ENCODE results near the gene GALNT17. TPM values are rescaled to one million over a fixed set of nuclear protein-coding genes. Genes with fewer than 3 reads are reported as not detected.

Gene GALNT17
- total and polyA plus RNA-seq, 2 experiments from 2014 or later, result 2.3 to 4.6 TPM

- TF ChIP-seq CTCF (IDR thresholded peaks at IDR 0.05; ENCODE audit: low read depth, low read length), result no peak
- no peak overlapping the region for H3K27ac ChIP-seq
- H3K36me3 ChIP-seq, result no peaks in the 10 kb centered on the region
- H3K9me3 ChIP-seq (ENCODE audit: low read depth), result no peaks in the 10 kb centered on the region
- no peak overlapping the region for H3K4me3 ChIP-seq
- H3K4me1 ChIP-seq (ENCODE audit: low read depth), result no peaks in the 10 kb centered on the region
- peaks cover 22% of the 10 kb centered on the region for H3K27me3 ChIP-seq
- no peak for DNase-seq (ENCODE audit: low read depth in 1 of 2, low spot score in 1 of 2)
These were observed 621.3 kb downstream of the GALNT17 start for GRCh38 chr7:71753236-71753635.

GRCh38 chr7:71753956-71754664 is 622.2 kb downstream of the GALNT17 start:
- Histone ChIP-seq H3K4me3 (no peak overlapping the region), H3K36me3 (no peaks in the 10 kb centered on the region), H3K27ac (no peak overlapping the region), H3K4me1 (ENCODE audit: low read depth) (no peaks in the 10 kb centered on the region), H3K9me3 (ENCODE audit: low read depth) (no peaks in the 10 kb centered on the region), H3K27me3 (peaks cover 22% of the 10 kb centered on the region)
- no peak for TF ChIP-seq CTCF (IDR thresholded peaks at IDR 0.05; ENCODE audit: low read depth, low read length)
- no peak for DNase-seq (ENCODE audit: low read depth in 1 of 2, low spot score in 1 of 2)

- Histone ChIP-seq H3K36me3 (no peaks in the 10 kb centered on the region), H3K4me1 (ENCODE audit: low read depth) (no peaks in the 10 kb centered on the region), H3K9me3 (ENCODE audit: low read depth) (no peaks in the 10 kb centered on the region), H3K27ac (no peak overlapping the region), H3K4me3 (no peak overlapping the region), H3K27me3 (peaks cover 22% of the 10 kb centered on the region)
- no peak for DNase-seq (ENCODE audit: low read depth in 1 of 2, low spot score in 1 of 2)
- no peak for TF ChIP-seq CTCF (IDR thresholded peaks at IDR 0.05; ENCODE audit: low read depth, low read length)
These were observed 622.9 kb downstream of the GALNT17 start for GRCh38 chr7:71754828-71755227.

GRCh38 chr7:71761336-71761735 is 629.4 kb downstream of the GALNT17 start:
- no peaks in the 10 kb centered on the region for H3K4me1 ChIP-seq (ENCODE audit: low read depth)
- H3K4me3 ChIP-seq, result no peak overlapping the region
- no peak for DNase-seq (ENCODE audit: low read depth in 1 of 2, low spot score in 1 of 2)
- TF ChIP-seq CTCF (IDR thresholded peaks at IDR 0.05; ENCODE audit: low read depth, low read length), result no peak
- H3K36me3 ChIP-seq, result no peaks in the 10 kb centered on the region
- no peak overlapping the region for H3K27ac ChIP-seq
- no peaks in the 10 kb centered on the region for H3K9me3 ChIP-seq (ENCODE audit: low read depth)
- no peaks in the 10 kb centered on the region for H3K27me3 ChIP-seq
